Measurements from ENCODE around the gene SPATA9. TPM values are rescaled to one million over a fixed set of nuclear protein-coding genes. Genes with fewer than 3 reads are reported as not detected.

Gene SPATA9
- total RNA-seq, 4 donors from 2014 or later = 0.82 to 1.5 TPM; not detected in 2

GRCh38 chr5:95631991-95632675, 50.7 kb downstream of the SPATA9 start:
- H3K4me3 ChIP-seq = no peak overlapping the region
- DNase-seq = peak; percentile 13

GRCh38 chr5:95631255-95631958, 51.4 kb downstream of the SPATA9 start:
- Histone ChIP-seq H3K27ac (no peak overlapping the region), H3K27me3 (no peaks in the 10 kb centered on the region), H3K4me3 (no peak overlapping the region), H3K9me3 (no peaks in the 10 kb centered on the region), H3K36me3 (no peaks in the 10 kb centered on the region), H3K4me1 (peaks cover 4 to 18% (median 12%) of the 10 kb centered on the region in 4 donors)
- intact Hi-C loops (cut with DNase I; ENCODE audit: low total_unique reads) = loop anchor here (10.0 kb wide), 1 partner anchor 703 kb away; no protein-coding TSS in a partner anchor
- DNase-seq = no peak
- WGBS, 2 donors (ENCODE audit: low coverage in 1 of 2) = 61 to 62% methylated on average over 2 of the region's 2 CpGs
- no peak for TF ChIP-seq POLR2A (IDR thresholded peaks at IDR 0.05)
- TF ChIP-seq EP300 (IDR thresholded peaks at IDR 0.05; ENCODE audit: low read depth) = no peak
- TF ChIP-seq POLR2AphosphoS5 (IDR thresholded peaks at IDR 0.05) = no peak
- TF ChIP-seq CTCF (IDR thresholded peaks at IDR 0.05) = no peak
- in situ Hi-C loops (cut with MboI; ENCODE audit: low pct_ligation_motif_present in 1 of 4, low pct_unique_long_range_greater_than_20kb in 1 of 4, low sequenced_read_pairs in 3 of 4) = loop anchor here in 1 of 4 donors (25.0 kb wide), 1 partner anchor 706 kb away; no protein-coding TSS in a partner anchor

More at GRCh38 chr5:95631991-95632675, 50.7 kb downstream of the SPATA9 start:
- Histone ChIP-seq H3K4me1 (peaks cover 4 to 18% (median 12%) of the 10 kb centered on the region in 4 donors), H3K9me3 (no peaks in the 10 kb centered on the region), H3K27ac (no peak overlapping the region), H3K36me3 (no peaks in the 10 kb centered on the region), H3K27me3 (no peaks in the 10 kb centered on the region)
- WGBS, 2 donors (ENCODE audit: low coverage in 1 of 2) = 83% methylated on average over 4 of the region's 4 CpGs; no CpG with 5 or more reads in 1 of the 2 donors
- TF ChIP-seq EP300 (IDR thresholded peaks at IDR 0.05; ENCODE audit: low read depth) = no peak
- no peak for TF ChIP-seq POLR2A (IDR thresholded peaks at IDR 0.05)
- TF ChIP-seq POLR2AphosphoS5 (IDR thresholded peaks at IDR 0.05) = no peak
- no peak for TF ChIP-seq CTCF (IDR thresholded peaks at IDR 0.05)
- intact Hi-C loops (cut with DNase I; ENCODE audit: low total_unique reads) = loop anchor here (10.0 kb wide), 1 partner anchor 703 kb away; no protein-coding TSS in a partner anchor
- in situ Hi-C loops (cut with MboI; ENCODE audit: low pct_ligation_motif_present in 1 of 4, low pct_unique_long_range_greater_than_20kb in 1 of 4, low sequenced_read_pairs in 3 of 4) = loop anchor here in 1 of 4 donors (25.0 kb wide), 1 partner anchor 705 kb away; no protein-coding TSS in a partner anchor

GRCh38 chr5:95630394-95630917, 52.3 kb downstream of the SPATA9 start:
- WGBS, 2 donors (ENCODE audit: low coverage in 1 of 2) = 92 to 100% methylated on average over 2 to 5 of the region's 5 CpGs
- Histone ChIP-seq H3K27me3 (no peaks in the 10 kb centered on the region), H3K4me1 (peaks cover 4 to 18% (median 12%) of the 10 kb centered on the region in 4 donors), H3K4me3 (no peak overlapping the region), H3K27ac (no peak overlapping the region), H3K36me3 (no peaks in the 10 kb centered on the region), H3K9me3 (no peaks in the 10 kb centered on the region)
- in situ Hi-C loops (cut with MboI; ENCODE audit: low pct_ligation_motif_present in 1 of 4, low pct_unique_long_range_greater_than_20kb in 1 of 4, low sequenced_read_pairs in 3 of 4) (loop anchor here in 1 of 4 donors (25.0 kb wide), 1 partner anchor 707 kb away; no protein-coding TSS in a partner anchor), intact Hi-C loops (cut with DNase I; ENCODE audit: low total_unique reads) (loop anchor here (10.0 kb wide), 1 partner anchor 704 kb away; no protein-coding TSS in a partner anchor)
- TF ChIP-seq POLR2A (IDR thresholded peaks at IDR 0.05) (no peak), EP300 (IDR thresholded peaks at IDR 0.05; ENCODE audit: low read depth) (no peak), CTCF (IDR thresholded peaks at IDR 0.05) (no peak), POLR2AphosphoS5 (IDR thresholded peaks at IDR 0.05) (no peak)
- DNase-seq = no peak

- no peak overlapping the region for H3K4me3 ChIP-seq
- H3K27me3 ChIP-seq = no peaks in the 10 kb centered on the region
- H3K27ac ChIP-seq = peak overlapping the region; percentile 13 to 63 (median 36)
- no peaks in the 10 kb centered on the region for H3K9me3 ChIP-seq
- no peak for TF ChIP-seq POLR2A (IDR thresholded peaks at IDR 0.05)
- no peak for TF ChIP-seq CTCF (IDR thresholded peaks at IDR 0.05)
- TF ChIP-seq EP300 (IDR thresholded peaks at IDR 0.05; ENCODE audit: low read depth) = no peak
- no peak for TF ChIP-seq POLR2AphosphoS5 (IDR thresholded peaks at IDR 0.05)
- H3K36me3 ChIP-seq = no peaks in the 10 kb centered on the region
- DNase-seq = no peak
- H3K4me1 ChIP-seq = peaks cover 4 to 18% (median 12%) of the 10 kb centered on the region in 4 donors
- in situ Hi-C loops (cut with MboI; ENCODE audit: low pct_ligation_motif_present in 1 of 4, low pct_unique_long_range_greater_than_20kb in 1 of 4, low sequenced_read_pairs in 3 of 4) (loop anchor here in 1 of 4 donors (25.0 kb wide), 1 partner anchor 708 kb away; no protein-coding TSS in a partner anchor), intact Hi-C loops (cut with DNase I; ENCODE audit: low total_unique reads) (no loop called here)
- WGBS, 2 donors (ENCODE audit: low coverage in 1 of 2) = 91% methylated on average over 1 of the region's 1 CpG; no CpG with 5 or more reads in 1 of the 2 donors
Observed at GRCh38 chr5:95628933-95629332, 53.9 kb downstream of the SPATA9 start.
